NCI-H2171 treated with DMSO at 0.1 percent for 48 hours (cell line): ENCODE data around the gene DERL3.
A peak's percentile ranks its signal among the peaks of the same experiment; 100 is the strongest.

ENCODE experiments used
- DNase-seq: peaks from one replicate; lab custom pipeline; 2025; lab: John Stamatoyannopoulos, UW

DERL3 gene

DNA sequence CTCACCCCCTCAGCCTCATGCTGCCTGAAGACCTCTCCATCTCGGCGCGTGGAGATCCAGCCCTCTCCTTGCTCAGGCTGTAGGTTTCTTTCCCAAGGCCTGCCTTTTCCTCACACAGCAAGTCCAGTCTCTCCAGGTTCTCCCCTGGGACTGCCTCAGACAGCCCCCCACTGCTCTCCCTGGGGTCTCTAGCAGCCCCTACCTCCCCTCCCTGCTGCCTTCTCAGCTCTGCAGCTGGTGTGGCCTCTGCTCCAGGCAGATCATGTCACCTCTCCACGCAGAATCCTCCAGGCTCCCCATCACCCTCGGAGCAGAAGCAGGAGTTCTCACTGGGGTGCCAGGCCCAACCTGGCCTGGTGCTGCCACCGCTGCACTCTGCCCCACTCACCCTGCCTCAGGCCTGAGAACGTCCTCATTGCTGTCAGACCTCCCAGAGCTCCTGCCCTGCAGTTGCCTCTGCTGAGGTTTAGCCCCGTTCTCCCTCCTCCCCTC, 36.9 kb downstream of the DERL3 start:
- DNase-seq: no peak

DNA sequence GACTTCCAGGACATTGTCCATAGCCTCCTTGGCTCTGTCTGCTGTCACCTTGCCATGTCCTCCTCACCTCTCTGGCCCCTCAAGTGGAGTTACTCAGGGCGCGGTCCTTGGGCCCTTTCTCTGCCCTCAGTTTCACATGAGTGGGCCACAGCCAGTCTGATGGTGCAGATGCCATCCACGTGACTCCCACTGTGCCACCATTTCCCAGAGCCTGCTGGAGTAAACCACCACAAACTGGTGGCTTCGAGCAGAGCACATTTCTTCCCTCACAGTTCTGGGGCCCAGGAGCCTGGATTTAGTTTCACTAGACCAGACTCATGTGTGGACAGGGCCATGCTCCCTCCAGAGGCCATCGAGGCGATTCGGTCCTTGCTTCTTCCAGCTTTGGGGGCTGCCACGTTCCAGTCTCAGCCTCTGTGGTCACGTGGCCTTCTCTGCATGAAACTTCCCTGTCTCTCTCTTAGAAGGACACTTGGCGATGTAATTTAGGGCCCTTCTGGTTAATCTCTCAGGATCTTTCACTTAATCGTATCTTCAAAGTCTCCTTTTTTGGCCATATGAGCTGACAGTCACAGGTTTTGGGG, 37.5 kb downstream of the DERL3 start:
- DNase-seq: no peak

DNA sequence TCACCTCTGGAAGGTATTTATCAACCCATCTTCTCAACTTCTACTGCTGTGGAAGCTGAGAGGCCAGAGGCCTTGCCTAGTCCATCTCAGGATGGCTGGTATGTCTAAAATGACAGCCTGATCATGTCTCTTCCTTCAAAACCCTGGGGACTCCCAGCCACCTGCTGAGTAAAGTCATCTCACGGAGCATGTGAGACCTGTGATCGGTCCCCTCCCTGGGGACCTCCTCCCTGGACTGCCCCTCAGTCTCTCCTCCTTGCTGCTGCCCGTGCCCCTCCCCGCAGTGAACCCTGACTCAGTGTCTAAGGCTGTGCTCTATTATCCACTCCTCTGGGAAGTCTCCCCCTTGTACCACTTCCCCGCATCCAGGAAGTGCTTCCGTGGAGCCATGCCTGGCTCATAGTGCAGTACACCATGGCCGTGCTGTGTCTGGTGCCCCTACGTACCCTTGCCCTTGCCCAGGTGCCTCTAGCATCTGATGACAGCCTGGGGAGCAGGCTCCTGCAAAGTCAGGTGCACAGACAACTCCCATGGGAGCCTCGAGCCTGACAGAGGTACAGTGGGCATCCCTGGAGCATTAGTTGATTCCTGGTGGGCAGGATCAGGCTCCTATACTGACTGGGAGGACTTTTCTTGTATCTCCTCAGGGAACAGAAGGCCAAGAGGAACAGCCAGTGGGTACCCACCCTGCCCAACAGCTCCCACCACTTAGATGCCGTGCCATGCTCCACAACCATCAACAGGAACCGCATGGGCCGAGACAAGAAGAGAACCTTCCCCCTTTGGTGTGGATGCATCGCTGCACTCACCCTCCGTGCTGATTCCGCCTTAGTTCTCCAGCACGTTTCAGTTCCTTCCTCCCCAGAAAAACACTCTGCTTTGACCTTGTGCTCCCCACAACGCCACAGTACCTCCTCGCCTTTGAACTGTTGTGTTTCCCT, 38.2 kb downstream of the DERL3 start:
- no peak for DNase-seq

DNA sequence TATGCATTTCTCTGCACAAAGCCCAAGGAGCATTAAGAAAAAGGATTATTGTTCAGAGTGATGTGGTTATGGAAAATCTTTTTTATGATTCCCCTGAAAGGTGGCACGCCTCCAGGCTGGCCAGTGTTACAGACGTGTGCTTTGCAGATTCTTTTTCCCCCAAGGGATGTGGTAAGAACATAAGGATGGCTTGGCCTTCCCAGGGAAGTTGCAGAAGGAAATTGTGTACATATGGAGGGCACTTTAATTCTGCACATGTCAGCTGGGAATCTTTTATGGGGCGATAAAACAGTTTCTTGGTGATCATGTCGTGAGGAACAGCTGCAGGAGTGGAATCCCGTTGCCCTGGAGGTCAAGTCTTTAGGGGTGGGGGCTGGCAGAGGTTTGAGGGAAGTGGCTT, 42.3 kb downstream of the DERL3 start:
- DNase-seq: no peak

- no peak for DNase-seq
Measured at GRCh38 chr22:23793326-23793725, 45.5 kb downstream of the DERL3 start.

DNA sequence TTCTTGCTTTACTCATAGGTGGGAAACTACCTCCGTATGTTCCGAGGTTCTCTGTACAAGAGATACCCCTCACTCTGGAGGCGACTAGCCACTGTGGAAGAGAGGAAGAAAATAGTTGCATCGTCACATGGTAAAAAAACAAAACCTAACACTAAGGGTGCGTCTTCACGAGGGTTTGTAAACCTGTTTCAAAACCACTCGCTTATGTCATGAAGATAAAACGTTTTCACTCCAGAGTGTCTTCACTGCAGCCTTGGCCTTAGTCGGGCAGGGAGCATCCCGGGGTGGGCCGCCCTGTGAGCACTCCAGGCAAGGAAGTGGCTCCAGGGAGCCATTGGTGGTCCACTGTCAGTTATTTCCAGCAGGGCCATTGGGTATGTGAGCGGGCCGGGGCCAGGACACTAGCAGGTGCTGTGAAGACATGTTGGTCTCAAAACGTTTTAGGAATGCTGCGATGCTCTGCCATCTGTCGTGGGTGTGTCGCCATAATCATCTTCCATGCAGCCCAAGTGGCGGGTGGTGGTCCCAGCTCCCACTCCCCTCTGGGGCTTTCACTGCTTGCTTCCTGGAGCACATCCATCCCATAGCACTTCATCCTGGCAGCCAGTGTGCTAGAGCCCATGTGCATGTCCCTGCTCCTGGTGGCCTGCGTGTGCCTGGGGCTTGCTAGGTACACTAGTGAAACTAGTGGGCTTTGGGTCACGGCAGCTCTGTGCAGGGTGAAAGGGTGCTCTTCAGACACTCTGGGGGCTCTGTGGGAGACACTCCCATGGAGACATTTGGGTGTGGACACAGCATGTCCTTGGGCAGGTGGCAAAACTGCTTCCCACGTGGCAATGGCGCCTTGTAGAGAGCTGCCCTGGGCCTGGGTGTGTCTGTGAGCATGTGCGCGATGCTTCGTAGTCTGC, 46.8 kb downstream of the DERL3 start:
- DNase-seq: no peak

GRCh38 chr22:23790819-23791737, 47.7 kb downstream of the DERL3 start:
- DNase-seq: peak; percentile 15

DNA sequence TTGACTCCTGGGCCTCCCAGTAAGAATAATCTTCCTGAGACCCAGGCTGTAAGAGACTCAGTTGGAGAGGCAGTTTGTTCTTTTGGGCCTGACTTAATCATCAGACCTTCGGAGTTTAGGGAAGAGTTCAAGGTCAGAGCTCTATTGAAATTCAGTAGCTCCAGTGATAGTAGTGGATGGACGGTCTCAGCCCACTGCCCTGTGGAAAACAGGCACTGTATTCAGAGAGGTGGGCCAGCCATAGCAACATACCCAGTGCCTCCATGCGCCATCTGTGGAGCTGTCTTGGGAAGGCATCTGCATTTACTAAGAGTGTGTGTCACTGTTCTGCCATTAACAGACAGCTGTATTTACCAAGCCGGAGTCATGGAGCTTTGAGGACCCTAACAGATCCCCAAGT, 49.2 kb downstream of the DERL3 start:
- no peak for DNase-seq

DNA sequence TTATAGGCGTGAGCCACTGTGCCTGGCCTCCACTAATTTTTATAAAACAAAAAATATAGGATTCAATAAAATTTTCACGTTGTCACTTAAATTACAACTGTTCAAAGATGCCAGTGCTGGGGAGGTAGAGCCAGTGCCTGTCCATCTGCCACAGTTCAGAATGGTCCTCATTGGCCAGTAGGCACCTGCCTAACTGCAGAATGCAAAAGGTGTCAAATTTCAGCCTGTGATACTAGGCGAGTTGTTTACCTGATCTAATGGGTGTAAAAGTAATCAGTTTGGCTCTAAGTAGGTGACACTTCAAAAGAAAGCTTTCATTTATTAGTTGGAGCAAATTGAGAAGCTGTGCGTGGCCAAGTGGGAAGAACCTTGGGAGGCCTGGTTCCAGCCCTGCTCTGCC, 49.7 kb downstream of the DERL3 start:
- DNase-seq: peak; percentile 56

DNA sequence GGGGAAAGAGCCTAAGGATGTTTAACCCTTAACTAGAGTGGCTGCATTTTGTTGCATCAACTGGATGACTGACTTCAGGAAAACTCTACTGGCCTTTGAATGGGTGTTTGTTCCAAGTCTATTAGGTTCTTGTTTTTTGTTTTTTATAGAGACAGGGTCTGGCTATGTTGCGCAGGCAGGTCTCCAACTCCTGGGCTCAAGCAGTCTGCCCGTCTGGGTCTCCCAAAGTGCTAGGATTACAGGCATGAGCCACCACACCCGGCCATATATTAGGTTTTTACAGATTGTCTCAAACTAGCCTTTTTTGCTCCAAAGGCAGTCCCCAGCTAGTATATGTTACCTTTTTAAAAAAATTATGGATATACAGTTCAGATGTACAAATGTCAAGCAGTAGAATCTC, 50.9 kb downstream of the DERL3 start:
- DNase-seq: no peak

- DNase-seq: no peak
Measured at GRCh38 chr22:23787600-23787896, 51.3 kb downstream of the DERL3 start.

DNA sequence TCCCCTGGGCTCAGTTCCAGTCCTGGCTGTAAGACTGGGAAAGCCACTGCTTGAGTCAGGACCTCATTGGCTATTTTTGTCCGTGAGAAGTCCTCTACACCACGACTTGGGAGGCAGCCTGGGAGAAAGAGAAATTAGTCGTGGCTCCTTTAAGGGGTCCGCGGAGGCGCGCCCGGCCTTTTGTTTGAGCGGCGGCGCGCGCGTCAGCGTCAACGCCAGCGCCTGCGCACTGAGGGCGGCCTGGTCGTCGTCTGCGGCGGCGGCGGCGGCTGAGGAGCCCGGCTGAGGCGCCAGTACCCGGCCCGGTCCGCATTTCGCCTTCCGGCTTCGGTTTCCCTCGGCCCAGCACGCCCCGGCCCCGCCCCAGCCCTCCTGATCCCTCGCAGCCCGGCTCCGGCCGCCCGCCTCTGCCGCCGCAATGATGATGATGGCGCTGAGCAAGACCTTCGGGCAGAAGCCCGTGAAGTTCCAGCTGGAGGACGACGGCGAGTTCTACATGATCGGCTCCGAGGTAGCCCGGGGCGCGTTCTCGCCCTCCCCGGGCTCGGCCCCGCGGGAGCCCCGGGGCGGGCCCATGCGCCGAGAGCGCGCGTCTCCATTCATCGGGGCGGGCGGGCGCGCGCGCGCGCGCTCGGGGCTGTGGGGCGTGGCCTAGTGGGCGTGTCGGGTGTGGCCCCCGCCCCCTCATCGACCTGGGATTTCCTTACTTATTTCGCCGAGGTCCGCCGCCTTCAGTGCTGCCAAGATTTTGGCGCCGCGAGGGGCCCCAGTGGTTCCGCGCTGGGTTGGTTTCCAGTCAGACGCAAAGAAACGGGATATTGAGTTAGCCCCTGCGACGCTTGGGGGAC, 51.8 kb downstream of the DERL3 start, which contains the start of gene SMARCB1:
SMARCB1 (plus strand) TSS at position 215 of the 848 bp plus-strand sequence; CDS start at position 419, 204 bp downstream.
- DNase-seq: peak; percentile 82

GRCh38 chr22:23786261-23786710, 52.5 kb downstream of the DERL3 start:
- DNase-seq: no peak
